HG03460 (cell line): ENCODE results near the gene SELENOO.
A peak's percentile ranks its signal among the peaks of the same experiment; 100 is the strongest.

Experiments
- ATAC-seq: cut with Tn5 transposase; IDR thresholded peaks from one replicate; pipeline ENCODE4 v1.9.1; 2021; ENCODE audit not compliant: unreplicated experiment

The SELENOO gene

DNA sequence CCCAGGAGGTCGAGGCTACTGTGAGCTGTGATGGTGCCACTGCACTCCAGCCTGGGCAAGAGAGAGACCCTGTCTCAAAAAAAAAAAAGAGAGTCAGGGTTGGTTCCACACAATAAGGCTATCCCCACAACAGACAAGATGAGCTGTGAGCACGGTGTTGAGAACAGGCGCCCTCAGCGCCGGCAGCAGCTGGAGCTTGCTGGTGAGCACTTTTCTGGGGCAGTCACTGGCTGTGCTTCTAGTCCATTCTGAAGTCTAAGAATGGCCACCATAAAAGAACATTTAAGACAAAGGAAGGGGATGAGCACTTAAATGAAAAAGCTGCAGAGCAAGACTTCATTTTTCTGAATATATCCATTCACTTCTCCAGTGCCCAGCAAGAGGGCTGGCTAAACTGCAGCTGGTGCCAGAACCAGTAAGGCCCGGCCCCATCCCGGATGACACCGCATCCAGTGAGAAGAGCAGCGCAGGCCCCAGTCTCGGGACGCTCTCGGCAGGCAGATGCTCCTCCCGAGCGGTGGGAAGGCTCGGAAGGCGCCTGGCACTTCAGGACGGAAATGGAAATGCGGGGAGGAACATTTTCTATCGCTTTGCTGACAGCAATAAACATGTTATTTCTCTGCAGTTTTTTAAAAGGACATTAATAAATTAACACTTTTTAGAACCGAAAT, 31.8 kb downstream of the SELENOO start:
- no peak for ATAC-seq

GRCh38 chr22:50233223-50233622, 32.4 kb downstream of the SELENOO start:
- no peak for ATAC-seq

DNA sequence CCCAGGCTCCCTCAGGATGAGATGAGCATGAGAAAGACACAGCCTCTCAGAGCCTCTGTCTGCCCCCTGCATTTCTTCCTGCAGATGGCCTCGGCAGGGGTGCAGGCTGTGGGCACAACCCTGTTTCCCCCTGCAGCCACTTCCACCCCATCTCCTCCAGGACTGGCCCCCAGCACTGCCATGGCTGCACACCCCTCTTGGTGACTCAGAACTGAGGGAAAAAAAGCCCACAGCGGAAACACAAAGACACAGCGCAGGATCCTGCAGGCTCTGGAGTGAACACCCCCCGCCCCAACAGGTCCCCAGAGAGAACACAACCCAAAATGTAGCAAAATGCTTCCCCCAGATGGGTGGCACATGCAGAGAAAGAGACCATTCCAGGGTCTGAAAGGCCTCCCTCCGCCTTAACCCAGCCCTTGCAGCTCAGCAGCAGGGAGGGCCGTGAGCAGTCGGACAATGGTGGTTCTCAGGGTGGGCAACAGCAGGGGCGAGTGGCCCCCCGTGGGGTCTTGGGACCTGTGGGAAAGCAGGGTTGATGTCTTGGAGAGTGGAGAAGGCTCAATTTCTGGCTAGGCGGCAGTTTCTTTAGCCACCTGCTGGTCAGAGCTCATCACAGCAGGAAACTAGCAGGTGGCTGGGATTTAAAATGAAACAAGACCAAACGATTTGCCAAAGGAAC, 36.1 kb downstream of the SELENOO start:
- ATAC-seq, result no peak

DNA sequence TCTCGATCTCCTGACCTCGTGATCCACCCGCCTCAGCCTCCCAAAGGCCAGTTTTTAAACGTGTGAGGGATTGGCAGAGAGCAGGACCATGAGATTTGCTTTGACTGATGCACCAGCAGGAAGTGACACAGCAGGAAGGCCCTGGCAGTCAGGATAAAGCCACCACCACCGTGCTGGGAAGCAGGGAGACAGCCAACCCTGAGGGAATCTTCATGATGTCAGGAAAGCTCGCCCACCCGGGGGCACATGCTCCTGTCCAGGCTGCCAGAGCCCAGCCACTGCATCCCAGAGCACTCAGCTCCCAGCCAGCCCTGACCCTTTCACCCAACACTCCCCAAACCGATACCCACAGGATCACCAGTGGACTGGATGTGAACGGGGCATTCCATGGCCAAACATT, 37.9 kb downstream of the SELENOO start:
- no peak for ATAC-seq

GRCh38 chr22:50242406-50242949, 41.7 kb downstream of the SELENOO start:
- no peak for ATAC-seq

DNA sequence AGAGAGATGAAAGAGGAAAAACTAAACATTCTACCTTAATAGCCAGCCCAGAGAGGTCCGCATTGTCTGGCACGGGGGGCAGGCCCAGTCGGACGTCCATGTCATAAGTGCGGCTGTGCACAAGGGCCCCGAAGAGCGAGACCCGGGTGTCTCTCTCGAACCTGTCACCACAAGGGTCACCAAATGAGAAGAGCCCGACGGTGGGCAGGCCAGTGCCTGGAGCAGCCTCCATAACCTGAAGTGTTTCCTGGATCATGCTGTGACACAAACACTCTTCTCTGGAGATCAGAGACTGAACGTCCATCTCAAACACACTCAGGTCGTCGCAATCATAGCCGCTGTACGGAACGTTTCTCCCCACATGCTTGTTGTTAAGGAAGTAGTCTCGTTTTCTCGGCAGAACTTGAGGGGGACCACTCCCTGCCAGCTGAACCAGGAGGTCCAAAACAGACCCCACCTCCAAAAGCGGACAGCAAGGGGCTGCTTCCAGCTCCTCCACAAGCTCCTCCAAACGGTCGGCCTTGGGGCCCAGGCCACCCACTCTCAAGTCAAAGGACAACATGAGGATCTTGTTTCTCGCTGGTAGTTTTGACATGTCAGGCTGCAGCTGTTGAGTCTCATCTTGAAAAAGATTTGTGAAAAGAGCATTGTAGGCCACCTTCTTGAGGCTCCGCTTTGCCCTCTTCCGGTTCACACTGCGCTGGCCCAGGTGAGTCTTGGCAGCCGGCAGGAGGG, 43.0 kb downstream of the SELENOO start:
- no peak for ATAC-seq

DNA sequence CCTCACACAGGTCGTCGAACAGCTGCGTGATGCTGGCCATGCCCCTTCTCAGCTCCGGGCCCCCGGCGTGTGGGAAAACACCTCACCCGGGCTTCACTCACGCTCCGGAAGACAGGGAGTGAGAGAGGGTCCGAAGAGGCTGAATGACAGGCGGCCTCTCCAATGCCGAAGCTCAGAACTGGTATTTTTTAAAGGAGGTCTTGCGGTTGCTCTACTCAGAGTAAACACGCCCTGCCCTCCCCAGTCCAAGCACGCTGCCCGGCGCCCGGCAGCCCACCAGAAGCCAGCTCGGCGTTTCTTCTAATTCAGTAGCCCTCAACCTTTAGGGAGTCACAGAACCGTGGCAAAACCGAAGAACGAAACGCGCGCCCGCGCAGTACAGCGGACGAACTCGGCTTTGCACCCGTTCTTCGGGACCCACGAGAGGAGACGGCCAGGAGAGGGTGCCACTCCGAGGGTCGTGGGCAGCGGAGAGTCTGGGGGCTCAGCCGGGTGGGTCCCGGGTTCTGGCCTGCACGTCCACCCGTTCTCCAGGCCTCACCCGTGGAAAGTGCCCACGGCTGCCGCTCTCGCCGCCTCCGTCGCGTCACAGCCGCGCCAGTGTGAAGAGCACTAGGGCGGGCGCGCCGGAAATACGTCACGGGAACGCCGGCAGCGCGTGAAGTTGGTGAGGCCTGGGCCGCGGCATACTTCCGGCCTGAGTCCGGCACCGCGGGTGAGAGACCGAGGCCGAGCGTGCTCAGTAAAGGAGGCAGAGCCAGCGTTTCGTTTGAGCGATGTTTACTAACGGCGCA, 43.8 kb downstream of the SELENOO start, which contains the start of gene TUBGCP6:
TSS of gene TUBGCP6 (minus strand) at position 604 of the 794 bp plus-strand sequence. CDS start at position 40, 564 bp downstream.
- peak; percentile 72 for ATAC-seq

- no peak for ATAC-seq
Observed at GRCh38 chr22:50245214-50246072, 44.6 kb downstream of the SELENOO start.

DNA sequence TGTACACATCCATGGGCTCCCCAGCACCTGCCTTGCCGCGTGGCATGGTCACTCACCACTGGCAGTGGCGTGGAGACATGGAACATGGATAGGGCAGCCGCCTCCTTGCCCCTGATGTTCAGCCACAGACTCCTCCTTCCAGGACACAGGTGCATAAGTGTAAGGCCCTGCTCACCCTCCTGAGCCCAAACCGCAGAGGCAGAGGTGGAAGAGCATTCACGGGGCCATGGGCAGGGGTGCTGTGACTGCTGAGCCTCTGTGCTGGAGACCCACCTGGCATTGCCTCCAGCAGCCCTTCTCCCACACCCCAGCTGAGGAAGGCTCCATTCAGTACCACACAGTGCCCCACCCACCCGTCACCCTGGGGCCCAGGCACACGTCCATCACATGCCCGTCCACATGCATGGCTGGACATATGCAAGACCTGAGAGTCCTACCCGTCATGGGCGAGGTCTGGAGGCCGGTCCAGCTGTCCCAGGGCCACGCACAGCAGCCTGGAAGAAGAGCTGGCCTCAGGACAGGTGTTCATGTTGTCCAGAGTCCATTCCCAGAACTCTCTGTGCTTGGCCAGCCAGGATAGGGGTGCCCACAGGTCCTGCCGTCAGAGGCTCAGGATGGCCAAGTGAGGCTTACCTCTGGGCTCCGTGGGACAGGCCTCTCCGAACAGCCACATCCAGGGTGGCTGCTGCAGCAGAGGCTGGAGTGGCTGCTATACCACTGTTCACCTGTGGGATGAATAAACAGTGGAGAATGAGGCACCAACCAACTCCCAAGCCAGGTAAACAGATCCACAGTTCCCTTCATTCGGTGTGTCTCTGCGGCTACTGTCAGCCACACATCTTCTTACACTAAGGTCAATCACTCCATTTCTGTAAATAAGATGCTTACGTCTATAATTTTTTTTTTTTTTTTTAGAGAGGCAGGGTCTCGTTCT, 45.7 kb downstream of the SELENOO start:
- ATAC-seq, result no peak

GRCh38 chr22:50247748-50248147, 46.9 kb downstream of the SELENOO start:
- no peak for ATAC-seq

GRCh38 chr22:50248196-50249081, 47.6 kb downstream of the SELENOO start:
- ATAC-seq, result no peak

DNA sequence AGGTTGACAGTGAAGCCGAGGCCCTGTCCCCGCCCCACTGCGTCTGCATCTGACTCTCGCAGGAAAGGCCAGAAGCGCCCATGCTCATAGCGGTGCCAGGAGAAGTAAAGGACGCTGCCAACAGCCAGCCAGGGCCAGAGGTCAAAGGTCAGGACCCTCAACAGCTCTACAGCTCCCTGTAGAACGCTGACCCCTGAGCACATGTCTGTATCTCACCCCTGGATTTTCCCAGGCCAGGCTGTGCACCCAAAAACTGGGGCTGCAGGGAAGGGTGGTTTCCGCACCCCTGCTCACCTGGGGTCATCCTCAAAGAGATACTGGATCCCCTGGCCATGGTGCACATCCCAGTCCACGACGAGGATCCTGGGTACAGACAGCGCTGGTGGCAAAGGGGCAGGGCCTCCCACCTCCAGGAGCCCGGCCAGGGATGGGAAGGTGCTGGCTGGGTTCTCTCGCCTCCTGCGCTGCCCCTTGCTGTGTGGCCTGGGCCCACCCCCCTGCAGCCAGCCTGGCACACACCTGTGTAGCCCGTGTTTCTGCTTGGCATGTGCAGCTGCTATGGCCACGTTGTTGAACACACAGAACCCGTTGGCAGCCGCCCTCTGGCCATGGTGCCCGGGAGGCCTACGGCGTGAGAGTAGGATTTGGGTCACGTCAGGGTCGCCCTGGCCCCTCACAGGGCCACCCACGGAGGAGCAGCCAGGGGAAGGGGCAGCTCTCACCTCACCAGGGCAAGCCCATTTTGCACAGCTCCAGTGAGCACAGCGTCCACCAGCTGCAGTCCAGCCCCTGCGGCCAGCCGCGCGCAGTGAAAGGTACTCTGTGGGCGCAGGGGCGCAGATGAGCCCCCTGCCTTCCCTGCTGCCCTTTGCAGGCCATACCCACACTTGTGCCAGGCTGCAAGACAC, 48.8 kb downstream of the SELENOO start:
- no peak for ATAC-seq

- ATAC-seq, result no peak
Observed at GRCh38 chr22:50250249-50250554, 49.4 kb downstream of the SELENOO start.

- peak; percentile 56 for ATAC-seq
Observed at GRCh38 chr22:50250555-50251476, 50.0 kb downstream of the SELENOO start, which contains the start of gene HDAC10. Gene HDAC10, minus strand, starts transcription at chr22:50251265. Its CDS starts 233 bp downstream, at chr22:50251032.

DNA sequence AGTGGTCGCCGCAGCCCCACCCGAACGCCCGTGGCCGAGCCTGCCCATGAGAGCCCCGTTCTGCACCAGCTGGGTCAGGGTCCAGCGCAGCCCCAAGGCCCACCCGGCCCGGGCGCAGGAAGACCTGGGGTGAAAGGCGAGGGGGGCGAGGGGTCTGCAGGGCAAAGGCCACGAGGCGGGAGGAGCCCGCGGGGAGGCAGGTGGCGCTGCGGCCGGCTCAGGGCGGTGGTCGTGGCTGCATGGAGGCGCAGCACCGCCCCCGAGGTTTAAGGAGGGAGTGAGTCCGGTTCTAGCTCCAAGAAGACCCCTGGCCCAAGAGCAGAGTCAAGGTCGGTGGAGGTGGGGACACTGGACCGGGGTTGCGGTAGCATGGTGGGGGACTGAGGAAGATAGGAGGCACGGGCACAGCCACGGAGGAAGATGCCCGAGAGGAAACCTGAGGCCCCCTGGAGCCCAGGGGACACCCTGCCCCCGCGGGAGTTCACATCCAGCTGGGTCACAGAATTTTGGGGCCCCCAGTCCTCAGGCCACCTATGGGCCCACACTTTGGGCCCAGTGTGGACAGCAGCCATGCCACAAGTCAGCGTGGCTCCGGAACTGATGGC, 50.8 kb downstream of the SELENOO start:
- no peak for ATAC-seq
